ENCODE results near the gene NRK. TPM values are rescaled to one million over a fixed set of nuclear protein-coding genes. Genes with fewer than 3 reads are reported as not detected.

The NRK gene
- total RNA-seq, 1 experiment from 2014 or later, result 0.05 TPM

GRCh38 chrX:105773801-105774200 lies 48.5 kb upstream of the NRK start:
- Histone ChIP-seq H3K4me3 (replicated peaks in 1 of 2; ENCODE audit: low read depth in 1 of 2, low read length in 2 of 2) (no peak overlapping the region), H4K20me1 (ENCODE audit: insufficient read depth) (no peaks in the 10 kb centered on the region), H3K36me3 (ENCODE audit: control insufficient read depth in 1 of 2, insufficient read depth in 2 of 2, low read length in 2 of 2) (no peaks in the 10 kb centered on the region), H3K4me1 (ENCODE audit: control insufficient read depth in 1 of 2, insufficient read depth in 2 of 2, low read length in 2 of 2) (no peaks in the 10 kb centered on the region), H3K27me3 (ENCODE audit: insufficient read depth, low read length) (no peaks in the 10 kb centered on the region), H3K9ac (ENCODE audit: low read length) (no peak overlapping the region), H2AFZ (ENCODE audit: low read depth, low read length, poor library complexity, severe bottlenecking) (no peak overlapping the region), H3K9me2 (ENCODE audit: insufficient read depth) (no peaks in the 10 kb centered on the region), H3K27ac (ENCODE audit: low read depth, low read length) (no peak overlapping the region), H3K4me2 (ENCODE audit: low read length) (no peak overlapping the region), H3K9me3 (ENCODE audit: control insufficient read depth in 1 of 2, insufficient read depth in 1 of 2, low read depth in 1 of 2, low read length in 2 of 2) (no peaks in the 10 kb centered on the region), H3K79me2 (ENCODE audit: insufficient read depth, low read length) (no peaks in the 10 kb centered on the region)
- POLR2A ChIA-PET, result no interaction called here
- intact Hi-C loops (cut with micrococcal nuclease), result no loop called here
- RAD21 ChIA-PET (ENCODE audit: low non-redundant PET in 1 of 2, low total read pairs in 2 of 2, uncharacterized antibody in 2 of 2, unreplicated experiment in 2 of 2), result no interaction called here
- DNase-seq (ENCODE audit: low read depth, low spot score) (no peak), ATAC-seq (no peak)
- no peak for TF ChIP-seq MAX (IDR thresholded peaks at IDR 0.05)
- no peak for TF ChIP-seq SIN3A (IDR thresholded peaks at IDR 0.05; ENCODE audit: low read depth)
- TF ChIP-seq POLR2A (IDR thresholded peaks at IDR 0.05; ENCODE audit: borderline replicate concordance, extremely low read depth, insufficient read depth, insufficient read length), result no peak
- no peak for TF ChIP-seq EGR1 (IDR thresholded peaks at IDR 0.05; ENCODE audit: low read depth)
- TF ChIP-seq POLR2AphosphoS5 (IDR thresholded peaks at IDR 0.05; ENCODE audit: low read depth, low read length), result no peak
- TF ChIP-seq ZFX (IDR thresholded peaks at IDR 0.05), result no peak
- TF ChIP-seq, protein P1, sequence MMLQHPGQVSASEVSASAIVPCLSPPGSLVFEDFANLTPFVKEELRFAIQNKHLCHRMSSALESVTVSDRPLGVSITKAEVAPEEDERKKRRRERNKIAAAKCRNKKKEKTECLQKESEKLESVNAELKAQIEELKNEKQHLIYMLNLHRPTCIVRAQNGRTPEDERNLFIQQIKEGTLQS (IDR thresholded peaks at IDR 0.05), result no peak
- TF ChIP-seq ZNF274 (IDR thresholded peaks at IDR 0.05; ENCODE audit: low read depth, low read length), result no peak
- no peak for TF ChIP-seq RAD21 (IDR thresholded peaks at IDR 0.05; ENCODE audit: low read depth)
- no peak for TF ChIP-seq ELF1 (IDR thresholded peaks at IDR 0.05; ENCODE audit: borderline replicate concordance, low read depth)
- TF ChIP-seq EZH2 (IDR thresholded peaks at IDR 0.05), result no peak
- no peak for TF ChIP-seq FOSL1 (IDR thresholded peaks at IDR 0.05; ENCODE audit: low read depth)
- no peak for TF ChIP-seq EZH2phosphoT487 (IDR thresholded peaks at IDR 0.05; ENCODE audit: borderline replicate concordance)
- CTCF ChIA-PET, result no interaction called here
- BruUV-seq (replicated peaks), result no TSS peak

DNA sequence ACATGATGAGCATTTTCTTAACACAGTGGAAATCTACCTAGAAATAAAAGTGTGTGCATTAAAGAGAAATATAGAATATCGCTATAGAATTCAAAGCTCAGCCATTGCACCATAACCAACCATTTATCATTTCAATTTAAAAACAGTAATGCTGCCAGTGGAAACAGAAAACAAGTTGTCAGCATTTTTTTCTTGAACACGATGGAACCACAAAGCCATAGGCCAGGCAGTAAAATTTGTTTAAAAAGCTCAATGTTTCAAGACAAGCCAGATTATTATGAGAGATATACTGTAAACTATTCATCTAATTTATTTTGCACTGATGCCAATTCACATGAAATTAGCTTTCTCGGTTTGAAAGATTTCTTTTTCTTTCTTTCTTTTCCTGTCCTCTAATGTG lies 46.7 kb upstream of the NRK start:
- H3K36me3 ChIP-seq (ENCODE audit: control insufficient read depth in 1 of 2, insufficient read depth in 2 of 2, low read length in 2 of 2), result no peaks in the 10 kb centered on the region
- ChIA-PET POLR2A (no interaction called here), CTCF (no interaction called here), RAD21 (ENCODE audit: low non-redundant PET in 1 of 2, low total read pairs in 2 of 2, uncharacterized antibody in 2 of 2, unreplicated experiment in 2 of 2) (no interaction called here)
- H3K79me2 ChIP-seq (ENCODE audit: insufficient read depth, low read length), result no peaks in the 10 kb centered on the region
- TF ChIP-seq SRF (IDR thresholded peaks at IDR 0.05; ENCODE audit: low read depth), result no peak
- H3K9me2 ChIP-seq (ENCODE audit: insufficient read depth), result no peaks in the 10 kb centered on the region
- H3K27ac ChIP-seq (ENCODE audit: low read depth, low read length), result no peak overlapping the region
- H3K9me3 ChIP-seq (ENCODE audit: control insufficient read depth in 1 of 2, insufficient read depth in 1 of 2, low read depth in 1 of 2, low read length in 2 of 2), result no peaks in the 10 kb centered on the region
- no peaks in the 10 kb centered on the region for H3K27me3 ChIP-seq (ENCODE audit: insufficient read depth, low read length)
- DNase-seq (ENCODE audit: low read depth, low spot score) (no peak), ATAC-seq (no peak)
- H3K9ac ChIP-seq (ENCODE audit: low read length), result no peak overlapping the region
- H2AFZ ChIP-seq (ENCODE audit: low read depth, low read length, poor library complexity, severe bottlenecking), result no peak overlapping the region
- H3K4me3 ChIP-seq (replicated peaks in 1 of 2; ENCODE audit: low read depth in 1 of 2, low read length in 2 of 2), result no peak overlapping the region
- no peaks in the 10 kb centered on the region for H3K4me1 ChIP-seq (ENCODE audit: control insufficient read depth in 1 of 2, insufficient read depth in 2 of 2, low read length in 2 of 2)
- no peaks in the 10 kb centered on the region for H4K20me1 ChIP-seq (ENCODE audit: insufficient read depth)
- H3K4me2 ChIP-seq (ENCODE audit: low read length), result no peak overlapping the region
- BruUV-seq (replicated peaks), result no TSS peak
- intact Hi-C loops (cut with micrococcal nuclease), result no loop called here
